HCT116 (cell line): Measurements from ENCODE around the gene FFAR1. TPM values are rescaled to one million over a fixed set of nuclear protein-coding genes. Genes with fewer than 3 reads are reported as not detected.

Experiments
- ATAC-seq: fragments of 200-7000 bp; cut with Tn5 transposase; 2 replicates; pipeline ENCODE4 v1.9.1; 2020; ENCODE audit warnings: mild to moderate bottlenecking, moderate library complexity
- BruUV-seq: library from RNA; stranded (reverse); fragments of 400-500 nt; replicated peaks from 2 replicates; lab custom pipeline; 2021; lab: Mats Ljungman, UMichigan
- CTCF ChIA-PET: fragments of 300-600 bp; sonication (Branson Sonifier 250); formaldehyde crosslinking; loops from one replicate; lab custom pipeline; 2021; ENCODE audit warnings: antibody characterized with exemption; lab: Charles Lee
- POLR2A ChIA-PET: fragments of 300-600, 350-600 bp; sonication (Branson Sonifier 250); formaldehyde crosslinking; loops from one replicate; lab custom pipeline; 2021; ENCODE audit warnings: antibody characterized with exemption; lab: Charles Lee
- RAD21 ChIA-PET, 2 experiments: fragments of 300-600 bp; sonication (Branson Sonifier 250); formaldehyde crosslinking; loops; one replicate each; lab custom pipeline; 2023; ENCODE audit warnings: low total read pairs in 2 of 2; ENCODE audit not compliant: uncharacterized antibody in 2 of 2, unreplicated experiment in 2 of 2, low non-redundant PET in 1 of 2; lab: Charles Lee
- DNase-seq: peaks from one replicate; pipeline ENCODE4 v3.0.0-alpha.2; 2010; ENCODE audit warnings: low read depth, low spot score
- H2AFZ ChIP-seq: fragments of 200-600 bp; shearing (Covaris generic), sonication (generic); 2 replicates; pipeline ENCODE4 v1.6.1; 2017; ENCODE audit warnings: low read depth, mixed run types, mixed read lengths, antibody characterized with exemption, low read length; ENCODE audit not compliant: poor library complexity, severe bottlenecking
- H3K27ac ChIP-seq: 2 replicates; pipeline ENCODE4 v1.5.1; 2012; ENCODE audit warnings: low read depth, low read length
- H3K27me3 ChIP-seq: fragments of 200-600 bp; sonication (generic); 2 replicates; pipeline ENCODE4 v1.6.1; 2016; ENCODE audit warnings: mixed run types, low read length, mixed read lengths; ENCODE audit not compliant: insufficient read depth
- H3K36me3 ChIP-seq, 2 experiments: fragments of 200-500 bp in 1 of 2; fragments of 200-600 bp in 1 of 2; sonication (Bioruptor generic) in 1 of 2; sonication (generic) in 1 of 2; 2 replicates each; pipeline versions ENCODE4 v1.5.1 to v1.6.1; 2014 to 2016; ENCODE audit warnings: low read length in 2 of 2, inconsistent platforms in 1 of 2, mixed read lengths in 1 of 2, mixed run types in 1 of 2; ENCODE audit not compliant: insufficient read depth in 2 of 2, control insufficient read depth in 1 of 2
- H3K4me1 ChIP-seq, 2 experiments: fragments of 200-600 bp in 1 of 2; sonication (generic) in 1 of 2; 2 replicates each; pipeline versions ENCODE4 v1.5.1 to v1.6.1; 2012 to 2017; ENCODE audit warnings: low read length in 2 of 2, inconsistent platforms in 1 of 2, mild to moderate bottlenecking in 1 of 2, mixed read lengths in 1 of 2, mixed run types in 1 of 2, moderate library complexity in 1 of 2; ENCODE audit not compliant: insufficient read depth in 2 of 2, control insufficient read depth in 1 of 2
- H3K4me2 ChIP-seq: fragments of 200-600 bp; sonication (generic); 2 replicates; pipeline ENCODE4 v1.6.1; 2017; ENCODE audit warnings: mixed run types, low read length, mixed read lengths
- H3K4me3 ChIP-seq, 2 experiments: fragments of 200-600 bp in 1 of 2; sonication (generic) in 1 of 2; replicated peaks in 1 of 2; 2 replicates each; pipeline ENCODE4 v1.5.1; 2011 to 2016; ENCODE audit warnings: low read length in 2 of 2, control low read depth in 1 of 2, low read depth in 1 of 2, mild to moderate bottlenecking in 1 of 2, mixed read lengths in 1 of 2, mixed run types in 1 of 2
- H3K79me2 ChIP-seq: fragments of 200-600 bp; sonication (generic); 2 replicates; pipeline ENCODE4 v1.6.1; 2017; ENCODE audit warnings: mild to moderate bottlenecking, mixed run types, low read length, moderate library complexity, mixed read lengths; ENCODE audit not compliant: insufficient read depth
- H3K9ac ChIP-seq: fragments of 200-600 bp; sonication (generic); 2 replicates; pipeline ENCODE4 v1.6.1; 2016; ENCODE audit warnings: low read length, mixed read lengths
- H3K9me2 ChIP-seq: fragments of 200-600 bp; sonication (generic), shearing (Covaris generic); 2 replicates; pipeline ENCODE4 v1.6.1; 2017; ENCODE audit warnings: mixed run types, mild to moderate bottlenecking, moderate library complexity; ENCODE audit not compliant: insufficient read depth
- H3K9me3 ChIP-seq, 2 experiments: fragments of 200-500 bp in 1 of 2; fragments of 200-600 bp in 1 of 2; sonication (Bioruptor generic) in 1 of 2; sonication (generic) in 1 of 2; 2 replicates each; pipeline ENCODE4 v1.6.1; 2014 to 2017; ENCODE audit warnings: low read length in 2 of 2, mixed read lengths in 2 of 2, inconsistent platforms in 1 of 2, low read depth in 1 of 2, mild to moderate bottlenecking in 1 of 2, mixed run types in 1 of 2, moderate library complexity in 1 of 2; ENCODE audit not compliant: control insufficient read depth in 1 of 2, insufficient read depth in 1 of 2
- H4K20me1 ChIP-seq: fragments of 200-600 bp; sonication (generic), shearing (Covaris generic); 2 replicates; pipeline ENCODE4 v1.6.1; 2017; ENCODE audit warnings: mixed run types, mild to moderate bottlenecking, moderate library complexity; ENCODE audit not compliant: insufficient read depth
- ATF3 ChIP-seq: IDR thresholded peaks from 2 replicates; pipeline ENCODE4 v1.6.1; 2012
- CEBPB ChIP-seq: IDR thresholded peaks from 2 replicates; pipeline ENCODE4 v1.6.1; 2012; ENCODE audit warnings: low read depth
- EGR1 ChIP-seq: IDR thresholded peaks from 2 replicates; pipeline ENCODE4 v1.6.1; 2012; ENCODE audit warnings: low read depth
- ELF1 ChIP-seq: IDR thresholded peaks from 2 replicates; pipeline ENCODE4 v1.6.1; 2012; ENCODE audit warnings: low read depth, borderline replicate concordance
- EZH2 ChIP-seq: fragments of 200-600 bp; sonication (generic); IDR thresholded peaks from 2 replicates; pipeline ENCODE4 v1.6.1; 2017; ENCODE audit warnings: antibody characterized with exemption, mixed run types
- EZH2phosphoT487 ChIP-seq: fragments of 200-600 bp; IDR thresholded peaks from 2 replicates; pipeline ENCODE4 v1.6.1; 2018; ENCODE audit warnings: antibody characterized with exemption, borderline replicate concordance
- JUND ChIP-seq: IDR thresholded peaks from 2 replicates; pipeline ENCODE4 v1.6.1; 2012
- POLR2AphosphoS5 ChIP-seq: IDR thresholded peaks from 2 replicates; pipeline ENCODE4 v1.6.1; 2011; ENCODE audit warnings: mild to moderate bottlenecking, low read depth, low read length, moderate library complexity
- REST ChIP-seq: IDR thresholded peaks from 2 replicates; pipeline ENCODE4 v1.6.1; 2012; ENCODE audit warnings: low read depth
- YY1 ChIP-seq: IDR thresholded peaks from 2 replicates; pipeline ENCODE4 v1.6.1; 2011; ENCODE audit warnings: low read length, low read depth, moderate library complexity, mild to moderate bottlenecking; ENCODE audit not compliant: insufficient replicate concordance; ENCODE audit errors: extremely low read depth
- ZFX ChIP-seq: fragments of 450-650 bp; IDR thresholded peaks from 2 replicates; pipeline ENCODE4 v1.6.1; 2017
- intact Hi-C: fragments of 100-400 bp; cut with micrococcal nuclease; formaldehyde crosslinking; loops from 2 replicates; pipeline ENCODE4 v1.10.0; 2022
- total RNA-seq: library from RNA; stranded (reverse); gene quantifications from one replicate; pipeline ENCODE4 v1.2.1, GENCODE V29; 2021; ENCODE audit not compliant: unreplicated experiment

Gene FFAR1
- total RNA-seq, 1 experiment from 2014 or later = not detected

GRCh38 chr19:35336166-35336955, 11.3 kb upstream of the FFAR1 start:
- ATAC-seq = no peak
- ChIA-PET CTCF (no interaction called here), RAD21 (no interaction called here), POLR2A (no interaction called here)
- Histone ChIP-seq H4K20me1 (no peaks in the 10 kb centered on the region), H3K9me2 (no peaks in the 10 kb centered on the region), H3K4me3 (no peak overlapping the region), H3K27me3 (no peaks in the 10 kb centered on the region), H3K9ac (no peak overlapping the region), H3K9me3 (no peaks in the 10 kb centered on the region), H2AFZ (no peak overlapping the region), H3K27ac (no peak overlapping the region), H3K79me2 (no peaks in the 10 kb centered on the region), H3K4me2 (no peak overlapping the region), H3K36me3 (no peaks in the 10 kb centered on the region), H3K4me1 (no peaks in the 10 kb centered on the region)
- TF ChIP-seq ATF3 = no peak
- TF ChIP-seq CEBPB = no peak
- TF ChIP-seq EZH2phosphoT487 = no peak
- no peak for TF ChIP-seq ZFX
- TF ChIP-seq EZH2 = no peak
- no peak for TF ChIP-seq REST
- no peak for TF ChIP-seq EGR1
- no peak for TF ChIP-seq YY1
- no peak for TF ChIP-seq POLR2AphosphoS5
- TF ChIP-seq JUND = no peak
- TF ChIP-seq ELF1 = no peak
- DNase-seq = no peak
- BruUV-seq = no TSS peak
- intact Hi-C loops = no loop called here
